ENCODE data around the gene IL22. TPM values are rescaled to one million over a fixed set of nuclear protein-coding genes. Genes with fewer than 3 reads are reported as not detected.

Gene IL22
- total and polyA plus RNA-seq, 2 of the 8 experiments (the other 6 are each of a cell fraction or from before 2014, with no cell fraction given): not detected

GRCh38 chr12:68279227-68280054 is 26.0 kb upstream of the IL22 start:
- H2BK15ac ChIP-seq (ENCODE audit: low read length): no peak overlapping the region
- ChIA-PET CTCF (ENCODE audit: partially characterized antibody) (no interaction called here), POLR2A (ENCODE audit: partially characterized antibody) (no interaction called here)
- no peak overlapping the region for H4K91ac ChIP-seq (replicated peaks; ENCODE audit: insufficient read length, low read length)
- no peaks in the 10 kb centered on the region for H3K9me3 ChIP-seq (ENCODE audit: insufficient read depth in 2 of 2, low read depth in 1 of 2, low read length in 1 of 2)
- no peak overlapping the region for H3K4me3 ChIP-seq (ENCODE audit: extremely low read depth in 1 of 4, insufficient read depth in 2 of 4, low read depth in 3 of 4, low read length in 4 of 4)
- H3K14ac ChIP-seq (ENCODE audit: insufficient read length): no peak overlapping the region
- H3K9ac ChIP-seq (replicated peaks in 1 of 4; ENCODE audit: extremely low read depth in 1 of 4, low read depth in 3 of 4, low read length in 3 of 4): no peak overlapping the region
- no peak overlapping the region for H2AK5ac ChIP-seq (ENCODE audit: low read depth, low read length)
- no peak overlapping the region for H4K8ac ChIP-seq (ENCODE audit: extremely low read depth, insufficient read depth, low read length)
- no peaks in the 10 kb centered on the region for H3K27me3 ChIP-seq (replicated peaks in 1 of 4; ENCODE audit: control insufficient read depth in 3 of 4, extremely low read depth in 1 of 4, insufficient read depth in 3 of 4, low read length in 3 of 4)
- 92% methylated on average over 5 of the region's 5 CpGs; no CpG with 5 or more reads in 1 of the 2 experiments for WGBS, 2 experiments (ENCODE audit: extremely low coverage in 1 of 2, insufficient coverage in 1 of 2, insufficient read length in 1 of 2, insufficient replicate concordance in 2 of 2, low coverage in 1 of 2, low lambda C conversion rate in 2 of 2, missing lambda C conversion rate in 1 of 2)
- no peak overlapping the region for H3K4ac ChIP-seq (replicated peaks; ENCODE audit: insufficient read length, low read depth, low read length)
- H3K23me2 ChIP-seq (ENCODE audit: low read depth, low read length): no peaks in the 10 kb centered on the region
- DNase-seq (ENCODE audit: low read depth in 1 of 2, low spot score in 2 of 2): no peak
- no peak overlapping the region for H3K56ac ChIP-seq (replicated peaks; ENCODE audit: insufficient read length, low read depth, low read length)
- H2BK12ac ChIP-seq (ENCODE audit: low read depth, low read length): no peak overlapping the region
- FAIRE-seq: no peak
- no peak overlapping the region for H3K23ac ChIP-seq (ENCODE audit: insufficient read length)
- H3K27ac ChIP-seq (ENCODE audit: low read depth, low read length): no peak overlapping the region
- no peaks in the 10 kb centered on the region for H4K20me1 ChIP-seq (replicated peaks in 1 of 2; ENCODE audit: control insufficient read depth in 1 of 2, insufficient read depth in 2 of 2, low read length in 2 of 2)
- TF ChIP-seq JUND (IDR thresholded peaks at IDR 0.05; ENCODE audit: low read length) (no peak), CTBP2 (IDR thresholded peaks at IDR 0.05; ENCODE audit: borderline replicate concordance, insufficient read depth, insufficient read length, low read length) (no peak), ZNF274 (IDR thresholded peaks at IDR 0.05; ENCODE audit: borderline replicate concordance, extremely low read depth, low read length) (no peak), CHD1 (IDR thresholded peaks at IDR 0.05; ENCODE audit: low read depth, low read length) (no peak), KDM4A (IDR thresholded peaks at IDR 0.05; ENCODE audit: low read depth, low read length, severe bottlenecking) (no peak), TCF12 (IDR thresholded peaks at IDR 0.05; ENCODE audit: low read depth, low read length) (no peak), CBX5 (IDR thresholded peaks at IDR 0.05; ENCODE audit: low read depth, low read length) (no peak), RAD21 (IDR thresholded peaks at IDR 0.05 in 1 of 2, conservative IDR thresholded peaks at IDR 0.05 in 1 of 2; ENCODE audit: low read depth in 2 of 2, low read length in 2 of 2) (no peak)
- H3K79me1 ChIP-seq (ENCODE audit: low read depth, low read length): no peaks in the 10 kb centered on the region
- no peak overlapping the region for H4K5ac ChIP-seq (ENCODE audit: insufficient read length, low read depth, low read length)
- H2BK20ac ChIP-seq (ENCODE audit: low read length): no peak overlapping the region
- H3K4me2 ChIP-seq (ENCODE audit: insufficient read depth in 1 of 2, low read depth in 2 of 2, low read length in 2 of 2): no peak overlapping the region
- H2BK5ac ChIP-seq (ENCODE audit: low read depth, low read length): no peak overlapping the region
- H2BK120ac ChIP-seq (replicated peaks; ENCODE audit: low read depth, low read length): no peak overlapping the region
- no peak overlapping the region for H3K18ac ChIP-seq (ENCODE audit: extremely low read depth, low read length)
- H3K4me1 ChIP-seq (replicated peaks in 1 of 4; ENCODE audit: control insufficient read depth in 3 of 4, insufficient read depth in 4 of 4, low read length in 3 of 4): peaks cover 0 to 6% (median 0%) of the 10 kb centered on the region in 4 experiments; a peak in 2 of 7 replicates
- no peaks in the 10 kb centered on the region for H3K36me3 ChIP-seq (ENCODE audit: control insufficient read depth in 2 of 4, insufficient read depth in 4 of 4, low read length in 3 of 4)
- H2AFZ ChIP-seq (ENCODE audit: low read length): no peak overlapping the region
- no peaks in the 10 kb centered on the region for H3K79me2 ChIP-seq (ENCODE audit: control insufficient read depth in 1 of 2, insufficient read depth in 2 of 2, low read length in 2 of 2)
